GM19324 (cell line): Measurements from ENCODE around the gene KRT8.

ENCODE experiments used
- ATAC-seq: cut with Tn5 transposase; IDR thresholded peaks from one replicate; pipeline ENCODE4 v1.9.1; 2021; ENCODE audit warnings: mild to moderate bottlenecking, moderate library complexity; ENCODE audit not compliant: unreplicated experiment, low FRiP score

Gene KRT8

GRCh38 chr12:52878507-52879393, 26.1 kb downstream of the KRT8 start:
- ATAC-seq, result no peak

- no peak for ATAC-seq
Measured at GRCh38 chr12:52877242-52877641, 27.6 kb downstream of the KRT8 start.

- ATAC-seq, result no peak
Measured at GRCh38 chr12:52876372-52876771, 28.5 kb downstream of the KRT8 start.

GRCh38 chr12:52874573-52875435, 30.1 kb downstream of the KRT8 start:
- ATAC-seq, result no peak

GRCh38 chr12:52873832-52874572, 30.9 kb downstream of the KRT8 start:
- ATAC-seq, result no peak

GRCh38 chr12:52873513-52873831, 31.4 kb downstream of the KRT8 start:
- no peak for ATAC-seq

- ATAC-seq, result no peak
Measured at GRCh38 chr12:52872644-52873389, 32.1 kb downstream of the KRT8 start.

- ATAC-seq, result no peak
Measured at GRCh38 chr12:52871291-52872039, 33.4 kb downstream of the KRT8 start.

GRCh38 chr12:52870361-52871290, 34.2 kb downstream of the KRT8 start:
- peak; percentile 75 for ATAC-seq

- ATAC-seq, result no peak
Measured at GRCh38 chr12:52867642-52868041, 37.2 kb downstream of the KRT8 start.

- ATAC-seq, result no peak
Measured at GRCh38 chr12:52867152-52867551, 37.7 kb downstream of the KRT8 start.

GRCh38 chr12:52865090-52865944, 39.6 kb downstream of the KRT8 start:
- no peak for ATAC-seq

GRCh38 chr12:52862023-52862422, 42.9 kb downstream of the KRT8 start:
- no peak for ATAC-seq

- ATAC-seq, result no peak
Measured at GRCh38 chr12:52861511-52861910, 43.4 kb downstream of the KRT8 start.

GRCh38 chr12:52860102-52860823, 44.6 kb downstream of the KRT8 start:
- no peak for ATAC-seq

GRCh38 chr12:52857500-52857899, 47.4 kb downstream of the KRT8 start:
- no peak for ATAC-seq

GRCh38 chr12:52856787-52857186, 48.1 kb downstream of the KRT8 start:
- ATAC-seq, result no peak
